ENCODE data around the gene CENPP.

The CENPP gene

DNA sequence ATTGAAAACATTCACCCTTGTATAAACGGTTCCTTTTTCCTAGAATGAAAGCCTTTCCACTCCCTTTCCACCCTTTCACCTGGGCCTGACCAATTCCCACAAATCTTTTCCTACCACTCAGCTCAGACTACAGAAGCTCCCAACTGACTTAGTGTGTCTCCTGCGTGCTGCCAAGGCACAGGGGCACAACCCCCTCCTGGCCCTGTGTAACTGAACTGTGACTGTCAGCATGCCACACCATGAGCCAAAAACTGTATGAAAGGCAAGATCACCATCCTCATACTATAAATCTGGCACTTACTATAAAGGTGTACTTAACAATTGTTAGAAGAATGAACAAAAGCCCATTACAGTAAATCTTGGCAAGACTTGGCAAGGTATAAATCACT, 12.1 kb upstream of the CENPP start:
- DNase-seq (no peak), ATAC-seq (no peak)

DNA sequence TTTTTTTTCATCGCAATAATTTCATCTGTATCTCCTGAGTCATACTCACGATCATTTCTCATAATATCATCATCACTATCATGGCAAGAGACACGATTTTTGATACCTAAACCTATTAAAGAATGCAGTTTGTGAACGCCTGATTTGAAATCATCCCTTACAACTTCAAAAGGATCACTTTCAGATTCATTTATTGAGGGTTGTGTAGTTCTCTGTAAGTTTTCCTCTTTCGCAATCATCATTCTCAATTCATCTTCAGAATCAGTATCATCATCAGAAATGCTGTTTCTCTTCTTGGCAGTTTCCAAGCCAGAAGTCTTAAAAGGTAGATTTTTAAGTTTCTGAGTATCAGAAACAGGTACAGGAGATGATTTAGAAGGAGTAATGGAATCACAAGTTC, 10.3 kb upstream of the CENPP start:
- no peak for DNase-seq
- no peak for ATAC-seq

DNA sequence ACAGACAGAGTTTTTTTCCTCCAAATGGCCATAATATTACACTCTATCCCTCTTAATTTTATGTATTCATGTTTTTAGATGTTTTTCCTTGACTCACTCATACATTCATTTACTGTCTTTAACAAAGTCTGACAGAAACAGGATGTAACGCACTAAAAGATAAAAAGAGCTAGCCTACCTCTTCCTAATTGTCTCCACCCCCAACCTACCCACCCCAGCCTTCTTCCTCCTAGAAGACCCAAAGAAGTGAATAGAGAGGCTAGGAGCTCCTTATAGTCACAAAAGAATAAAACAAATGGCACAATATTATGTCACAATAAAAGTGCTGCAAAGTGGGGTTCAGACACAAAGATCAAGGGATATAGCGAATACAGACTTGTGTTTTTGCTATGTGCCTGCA, 1.3 kb upstream of the CENPP start:
- DNase-seq (no peak), ATAC-seq (no peak)

DNA sequence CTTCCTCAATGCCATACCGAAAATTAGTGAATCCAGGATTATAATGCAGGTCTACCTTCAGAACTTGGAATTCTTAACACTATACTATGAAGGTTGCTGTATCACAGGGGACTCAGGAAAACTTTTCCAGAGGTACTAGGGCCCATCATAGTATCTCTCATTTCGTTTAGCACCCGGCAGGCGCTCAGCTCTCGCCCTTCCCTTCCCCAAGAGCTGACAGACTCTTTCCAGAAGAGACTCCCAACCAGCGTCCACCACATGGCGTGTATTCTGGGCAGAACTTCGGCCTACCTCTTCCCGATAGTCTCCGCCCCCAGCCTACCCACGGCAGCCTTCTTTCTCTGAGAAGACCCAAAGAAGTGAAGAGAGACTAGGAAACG, 874 bp upstream of the CENPP start:
- peak; percentile 37 for ATAC-seq
- no peak for DNase-seq

DNA sequence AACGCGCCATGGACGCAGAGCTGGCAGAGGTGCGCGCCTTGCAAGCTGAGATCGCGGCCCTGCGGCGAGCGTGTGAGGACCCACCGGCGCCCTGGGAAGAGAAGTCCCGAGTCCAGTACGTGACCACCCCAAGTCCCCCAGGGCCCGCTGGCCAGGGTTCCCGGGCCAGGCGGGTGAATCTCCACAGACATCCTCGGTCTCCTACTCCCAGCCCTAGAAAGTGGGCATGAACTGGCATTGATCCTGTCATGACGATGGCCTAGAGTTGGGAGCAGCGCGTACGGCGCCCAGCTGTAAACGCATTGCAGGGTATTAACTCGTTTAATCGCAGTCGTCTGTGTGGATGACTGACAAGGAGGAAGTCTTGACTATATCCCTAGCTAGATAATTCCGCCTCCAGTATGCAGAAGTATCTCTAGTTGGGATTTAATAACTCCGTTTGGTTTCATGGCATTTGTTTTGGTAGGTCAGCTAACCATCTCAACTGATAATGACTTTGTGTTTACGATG, 293 bp downstream of the CENPP start:
- ATAC-seq (peak; percentile 2), DNase-seq (no peak)

DNA sequence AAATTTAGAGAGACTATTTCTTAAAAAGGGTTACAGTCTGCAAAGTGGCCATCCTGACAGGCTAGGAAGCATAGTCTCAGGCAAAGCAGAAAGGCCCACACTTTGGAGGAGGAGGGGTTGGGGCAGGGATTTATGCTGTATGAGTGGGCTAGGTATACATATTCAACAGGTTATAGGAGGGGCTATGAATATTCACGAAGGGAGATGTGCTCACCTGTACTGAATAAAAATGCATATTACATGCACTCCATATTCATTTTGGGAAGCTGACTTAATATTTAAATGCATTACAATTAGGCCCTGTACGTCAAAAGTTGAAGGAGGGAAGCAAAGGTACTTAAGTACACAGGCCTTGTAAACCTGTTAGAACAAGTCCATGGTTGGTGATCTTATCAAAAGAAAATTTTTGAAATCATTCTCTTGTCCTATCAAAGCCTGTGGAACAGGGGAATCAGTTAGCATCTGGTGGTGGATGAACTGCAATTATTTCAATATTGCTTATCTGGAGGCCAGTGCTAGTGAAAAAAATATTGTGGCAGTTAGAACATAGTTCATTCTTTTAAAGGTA, 1.6 kb downstream of the CENPP start:
- ATAC-seq (no peak), DNase-seq (no peak)

DNA sequence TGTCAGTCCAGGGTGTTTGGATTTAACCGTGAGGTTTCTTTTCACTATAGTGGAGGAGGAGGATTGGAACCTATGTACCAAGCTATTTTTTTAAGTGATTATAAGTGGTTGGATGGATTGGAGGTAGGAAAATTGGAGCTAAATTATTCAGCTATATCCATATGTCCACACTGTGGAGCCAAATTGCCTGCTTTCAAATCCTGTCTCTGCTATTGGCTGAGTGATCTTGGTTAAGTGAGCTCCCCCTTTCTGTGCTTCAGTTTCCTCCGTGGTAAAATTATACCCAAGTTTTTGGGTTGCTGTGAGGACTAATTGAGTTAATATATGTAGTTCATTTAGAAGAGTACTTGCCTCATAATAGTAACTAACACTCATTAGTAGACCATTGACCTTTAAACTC, 2.5 kb downstream of the CENPP start:
- DNase-seq (no peak), ATAC-seq (no peak)

DNA sequence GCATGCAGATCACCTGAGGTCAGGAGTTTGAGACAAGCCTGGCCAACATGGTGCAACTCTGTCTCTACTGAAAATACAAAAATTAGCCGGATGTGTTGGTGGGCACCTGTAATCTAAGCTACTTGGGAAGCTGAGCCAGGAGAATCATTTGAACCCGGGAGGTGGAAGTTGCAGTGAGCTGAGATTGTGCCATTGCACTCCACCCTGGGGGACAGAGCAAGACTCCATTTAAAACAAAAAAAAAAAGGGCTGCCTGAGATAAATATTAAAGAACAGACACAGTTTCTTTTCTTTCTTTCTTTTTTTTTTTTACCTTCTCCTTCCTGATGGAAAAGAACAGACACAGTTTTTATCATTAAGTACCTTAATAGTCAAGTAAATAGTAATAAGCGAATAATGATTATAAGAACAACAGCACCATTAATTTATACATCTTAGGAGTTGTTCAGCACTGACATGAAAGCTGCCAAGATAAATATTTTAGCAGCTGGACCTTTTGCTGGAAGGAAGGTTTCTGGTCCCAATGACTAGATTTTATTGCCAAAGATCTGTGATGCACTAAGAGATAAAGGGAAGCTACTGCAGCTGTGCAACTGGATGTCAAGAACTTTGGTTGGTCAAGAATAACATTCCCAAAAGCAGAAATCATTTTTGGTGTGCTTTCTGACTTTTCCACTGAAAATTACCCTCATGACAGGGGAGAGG, 7.0 kb downstream of the CENPP start:
- no peak for ATAC-seq

DNA sequence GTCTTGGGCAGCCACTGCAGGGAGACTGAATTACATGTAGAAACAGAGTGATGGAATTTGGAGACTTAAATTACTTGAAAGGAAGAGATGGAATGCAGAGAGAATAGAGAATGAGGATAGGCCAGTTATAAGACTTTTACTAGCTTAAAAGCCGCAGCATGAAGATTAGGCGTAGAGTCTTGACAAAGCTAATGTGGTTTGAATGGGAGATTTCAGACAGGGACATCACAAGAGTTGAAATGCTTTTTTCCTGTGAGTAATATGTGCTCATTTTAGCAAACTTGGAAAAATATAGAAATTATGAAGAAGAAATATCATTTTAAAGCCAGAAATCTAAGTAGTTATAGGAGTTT, 7.5 kb downstream of the CENPP start:
- ATAC-seq (no peak), DNase-seq (no peak)

More for the DNA sequence above, 7.0 kb downstream of the CENPP start:
- no peak for DNase-seq

DNA sequence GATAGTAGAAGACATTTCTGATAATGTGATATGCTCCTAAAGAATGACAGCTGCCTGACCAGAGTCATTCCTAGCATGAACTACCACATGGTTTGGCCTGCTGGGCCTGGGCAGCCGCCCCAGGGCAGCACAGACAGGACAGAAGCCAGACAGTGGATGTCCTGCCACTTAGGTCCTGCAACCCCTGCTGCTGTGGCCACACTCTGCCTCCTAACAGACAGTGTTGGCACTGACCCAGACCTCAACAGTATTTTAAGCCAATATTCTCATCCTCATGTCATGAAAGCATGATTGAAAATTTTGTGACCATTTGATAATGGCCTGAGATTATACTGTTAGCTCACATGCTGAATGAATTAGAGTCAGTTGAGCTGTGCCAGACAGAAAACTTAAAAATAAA, 15.8 kb downstream of the CENPP start:
- ATAC-seq (no peak), DNase-seq (no peak)

DNA sequence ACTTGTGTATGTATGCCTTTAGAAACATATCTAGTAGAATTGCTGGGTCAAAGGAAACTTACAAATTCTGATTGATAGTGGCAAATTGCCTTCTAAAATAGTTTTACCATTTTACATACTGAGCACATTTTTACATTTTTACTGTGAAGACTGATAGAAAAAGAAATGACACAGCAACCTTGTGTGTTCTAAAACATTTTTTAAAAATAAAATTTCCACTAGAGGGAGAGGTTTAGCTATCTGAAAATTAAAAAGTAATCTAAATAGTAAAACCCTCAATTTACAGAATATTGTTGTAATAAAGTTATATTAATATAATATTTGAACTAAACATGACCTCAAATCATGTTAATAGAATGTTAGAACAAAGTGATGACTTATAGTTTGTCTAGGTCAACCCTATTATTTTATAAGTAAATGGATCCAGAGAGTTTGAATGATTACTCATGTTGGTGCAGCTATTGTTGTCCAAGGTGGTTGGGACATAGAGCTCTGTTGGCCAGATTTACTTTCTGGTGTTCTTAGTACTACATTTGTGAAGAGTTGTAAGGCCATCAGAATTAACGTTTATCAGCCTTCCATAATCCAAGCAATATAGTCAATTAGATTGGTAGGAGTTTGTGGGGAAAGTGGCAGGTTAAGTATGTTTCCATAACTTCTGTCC, 17.2 kb downstream of the CENPP start:
- ATAC-seq (no peak), DNase-seq (no peak)

DNA sequence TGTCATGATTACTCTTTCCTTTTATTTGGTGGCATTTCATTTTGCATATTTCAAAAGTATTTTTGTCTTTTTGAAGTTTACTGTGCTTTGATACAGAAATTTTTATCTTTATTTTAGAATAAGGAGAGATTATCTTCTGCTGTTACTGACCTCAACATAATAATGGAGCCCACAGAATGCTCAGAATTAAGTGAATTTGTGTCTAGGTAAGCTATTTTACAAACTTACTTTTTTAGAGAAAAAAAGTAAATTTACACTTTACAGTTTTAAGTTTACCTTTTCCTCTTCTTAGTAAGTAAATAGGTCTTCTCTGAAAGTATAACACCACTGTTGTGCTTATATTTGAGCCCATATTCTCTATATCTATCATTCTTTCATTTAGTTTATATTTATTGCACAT, 19.8 kb downstream of the CENPP start:
- no peak for ATAC-seq
- DNase-seq, result no peak

DNA sequence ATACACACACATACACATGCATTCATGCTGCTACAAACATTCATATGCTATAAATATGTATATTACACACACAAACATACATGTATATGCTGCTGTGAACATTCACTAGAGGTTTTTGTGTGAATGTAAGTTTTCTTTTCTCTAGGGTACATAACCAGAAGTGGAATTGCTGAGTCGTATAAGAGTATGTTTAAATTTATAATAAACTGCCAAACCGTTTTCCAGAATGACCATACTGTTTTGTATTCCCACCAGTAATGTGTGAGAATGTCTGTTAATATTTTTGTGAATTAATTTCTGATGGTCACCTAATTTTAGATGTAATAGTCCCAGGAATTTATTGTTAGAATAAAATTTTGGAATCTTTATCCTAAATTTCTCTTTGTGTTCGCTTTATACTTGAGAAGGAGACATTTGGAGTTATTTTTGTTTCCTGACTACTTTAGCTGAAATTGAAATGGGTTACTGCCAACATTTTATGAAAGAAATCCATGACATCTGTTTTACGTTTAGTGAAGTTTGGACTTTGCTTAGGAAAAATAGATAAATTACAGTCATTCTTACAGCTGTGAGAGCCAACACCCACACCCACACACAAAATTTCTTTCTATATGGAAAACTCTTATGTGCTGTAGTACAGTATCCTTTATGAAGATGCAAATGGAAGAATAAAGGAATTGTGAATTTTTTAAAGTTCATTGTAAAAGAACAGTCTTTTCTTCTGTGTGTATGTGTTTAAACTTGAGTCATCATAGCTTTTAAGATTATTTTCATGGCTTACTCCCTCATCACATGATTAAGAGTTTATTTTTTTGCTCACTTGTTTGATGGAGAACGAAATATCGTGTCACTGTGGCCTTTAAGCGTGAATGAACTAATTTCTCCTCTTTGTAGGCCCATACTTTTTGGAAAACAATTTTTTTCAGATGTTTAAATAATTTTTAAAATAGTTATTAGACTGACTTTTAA, 24.3 kb downstream of the CENPP start:
- DNase-seq (no peak), ATAC-seq (no peak)

DNA sequence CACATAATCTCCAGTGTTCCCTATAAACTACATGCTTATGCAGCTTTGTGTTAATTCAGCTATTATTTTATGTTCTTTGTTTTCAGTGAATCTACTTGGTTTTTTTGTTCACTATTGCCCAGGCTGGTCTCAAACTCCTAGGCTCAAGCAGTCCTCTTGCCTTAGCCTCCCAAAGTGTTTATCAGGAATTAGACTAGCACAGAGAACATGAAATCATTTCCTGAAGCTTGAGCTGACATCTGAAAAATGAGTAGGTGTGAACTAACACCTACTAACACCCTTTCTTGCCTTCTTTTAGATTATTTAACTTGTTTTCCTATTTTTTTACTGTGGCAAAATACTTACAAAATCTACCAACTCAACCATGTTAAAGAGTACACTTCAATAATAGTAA, 25.0 kb downstream of the CENPP start:
- DNase-seq (no peak), ATAC-seq (no peak)

DNA sequence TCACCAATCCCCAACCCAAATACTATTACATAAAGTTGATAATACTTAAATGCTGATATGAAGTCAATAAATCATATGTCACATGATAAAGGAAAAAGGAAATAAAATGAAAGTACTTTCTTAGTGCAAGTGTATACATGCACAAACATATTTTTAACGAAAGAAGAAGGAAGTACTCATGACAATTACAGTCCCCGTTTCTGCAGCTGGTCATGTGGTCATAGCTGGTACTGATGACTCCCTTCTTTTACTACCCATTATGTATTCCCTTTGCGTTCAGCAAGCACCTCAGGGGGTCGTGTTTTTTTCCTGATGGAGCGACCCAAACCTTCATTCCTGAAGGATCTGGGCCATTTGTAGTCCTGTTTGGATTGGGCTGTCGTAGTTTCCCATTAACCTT, 27.3 kb downstream of the CENPP start:
- no peak for DNase-seq
- ATAC-seq, result no peak

DNA sequence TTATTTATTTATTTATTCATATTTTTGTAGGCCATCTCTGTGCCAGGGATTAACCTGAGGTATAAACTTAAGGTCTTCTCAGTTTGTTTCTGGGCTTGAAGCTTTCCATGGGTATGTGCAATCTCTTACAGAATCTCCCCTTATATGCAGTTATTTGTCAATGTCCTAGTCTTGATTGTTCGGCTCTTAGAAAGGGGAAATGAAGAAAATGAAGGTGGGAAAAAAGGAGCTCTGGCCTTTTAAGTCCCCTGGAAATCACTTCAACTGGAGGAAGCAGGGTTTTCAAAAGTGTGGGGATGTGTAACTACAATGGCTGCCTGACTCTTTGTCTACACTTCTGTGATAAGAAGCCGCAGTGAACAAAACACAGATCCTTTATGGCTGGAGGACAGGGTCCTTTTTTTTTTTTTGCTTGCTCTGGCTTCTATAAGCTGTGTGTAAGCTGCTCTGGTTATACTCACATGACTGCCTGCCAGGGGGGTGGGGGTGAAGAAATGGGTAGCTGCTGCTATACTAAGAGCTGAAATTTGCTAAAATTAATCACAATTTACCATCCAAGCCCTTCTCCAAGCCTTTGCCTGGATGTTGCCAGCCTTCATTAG, 33.7 kb downstream of the CENPP start:
- no peak for DNase-seq
- ATAC-seq, result no peak

DNA sequence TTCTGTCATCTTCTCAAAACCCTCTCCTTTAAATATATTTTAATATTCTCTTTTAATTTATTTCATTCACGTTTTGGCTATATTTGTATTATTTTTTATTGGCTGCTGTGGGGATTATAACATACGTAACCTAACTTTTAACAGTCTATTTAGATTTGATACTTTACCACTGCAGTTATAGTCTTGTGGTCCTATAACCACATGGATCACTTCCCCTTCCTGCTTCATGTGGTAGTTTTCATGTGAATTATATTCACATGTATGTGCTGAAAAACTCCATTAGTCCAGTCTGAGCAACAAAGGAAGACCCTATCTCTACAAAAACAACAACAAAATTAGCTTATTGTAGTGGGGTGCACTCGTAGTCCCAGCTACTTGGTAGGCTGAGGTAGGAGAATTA, 34.3 kb downstream of the CENPP start:
- DNase-seq (no peak), ATAC-seq (no peak)

DNA sequence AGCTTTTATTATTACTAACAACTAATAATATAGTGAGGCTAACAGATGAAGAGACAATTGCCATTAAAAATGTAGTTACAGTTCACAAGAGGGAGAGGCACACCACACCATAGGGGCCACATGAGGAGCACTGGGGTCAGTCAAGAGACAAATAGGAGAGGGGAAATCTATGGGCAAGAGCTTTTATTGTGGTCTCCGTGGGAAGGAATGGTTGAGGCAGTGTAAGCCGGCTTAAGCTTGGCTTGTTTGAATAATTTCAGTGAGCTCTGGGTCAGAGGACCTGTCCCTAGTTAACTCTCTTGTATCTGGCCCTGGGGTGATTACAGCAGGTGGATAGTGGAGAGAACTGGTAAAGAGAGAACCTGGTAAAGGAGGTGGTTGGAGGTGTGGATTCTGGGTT, 43.3 kb downstream of the CENPP start:
- ATAC-seq (no peak), DNase-seq (no peak)

DNA sequence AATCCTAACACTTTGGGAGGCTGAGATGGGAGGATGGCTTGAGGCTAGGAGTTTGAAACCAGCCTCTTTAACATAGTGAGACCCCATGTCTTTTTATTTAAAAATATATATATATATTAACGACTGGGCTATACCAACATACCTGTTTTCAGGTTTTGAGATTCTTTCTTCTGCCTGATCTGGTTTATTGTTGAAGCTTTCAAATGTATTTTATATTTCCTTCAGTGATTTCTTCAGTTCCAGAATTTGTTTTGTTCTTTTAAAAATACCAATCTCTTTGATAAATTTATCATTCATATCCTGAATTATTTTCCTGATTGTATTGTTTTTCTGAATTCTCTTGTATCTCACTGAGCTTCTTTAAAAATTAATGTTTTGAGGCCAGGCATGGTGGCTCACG, 47.4 kb downstream of the CENPP start:
- no peak for ATAC-seq
- no peak for DNase-seq

DNA sequence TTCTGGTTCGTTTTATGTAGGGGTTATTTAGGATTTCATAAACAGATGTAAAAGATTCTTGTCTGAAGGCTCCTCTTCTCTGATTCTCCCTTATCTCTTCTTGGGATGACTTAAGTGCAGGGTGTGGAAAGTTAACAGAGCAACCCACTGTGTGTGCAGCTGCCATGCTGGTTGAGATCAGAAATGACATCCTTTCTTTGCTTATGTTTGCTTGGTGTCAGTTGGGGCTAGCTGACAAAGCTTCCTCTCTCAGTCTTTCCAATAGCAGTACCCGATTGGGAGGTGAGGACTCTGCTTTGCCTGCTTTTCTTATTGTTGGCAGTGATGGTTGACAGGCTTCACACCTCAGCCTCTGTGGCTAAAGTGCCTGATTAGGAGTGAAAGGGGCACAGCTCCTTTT, 52.1 kb downstream of the CENPP start:
- no peak for DNase-seq
- ATAC-seq, result no peak

DNA sequence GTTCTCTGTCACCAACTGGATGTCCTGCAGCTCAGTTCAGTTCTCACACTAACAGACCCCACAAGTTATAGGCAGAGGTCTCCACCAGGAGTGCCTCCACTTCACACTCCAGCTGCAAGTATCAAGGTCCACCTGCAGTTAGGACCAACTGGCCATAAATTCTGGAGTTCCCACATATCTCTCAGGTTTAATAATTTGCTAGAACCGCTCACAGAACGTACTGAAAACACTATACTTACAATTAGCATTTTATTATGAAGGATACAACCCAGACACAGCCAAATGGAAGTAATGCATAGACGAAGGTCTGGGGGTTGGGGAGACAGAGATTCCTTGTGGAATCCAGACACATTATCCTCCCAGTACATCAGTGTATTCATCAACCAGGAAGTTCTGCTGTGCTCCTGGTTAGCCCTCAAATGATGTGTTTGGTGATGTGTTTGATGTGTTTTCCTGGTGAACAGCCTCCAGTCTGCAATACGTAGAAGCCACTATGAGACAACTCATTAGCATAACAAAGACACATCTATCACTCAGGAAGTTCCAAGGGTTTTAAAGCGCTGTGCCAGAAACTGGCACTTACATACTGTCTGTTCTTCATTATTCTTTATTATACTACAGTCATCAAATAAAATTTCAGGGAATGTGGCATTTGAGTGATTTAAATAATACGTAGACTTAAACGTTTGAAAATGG, 53.3 kb downstream of the CENPP start:
- no peak for DNase-seq

DNA sequence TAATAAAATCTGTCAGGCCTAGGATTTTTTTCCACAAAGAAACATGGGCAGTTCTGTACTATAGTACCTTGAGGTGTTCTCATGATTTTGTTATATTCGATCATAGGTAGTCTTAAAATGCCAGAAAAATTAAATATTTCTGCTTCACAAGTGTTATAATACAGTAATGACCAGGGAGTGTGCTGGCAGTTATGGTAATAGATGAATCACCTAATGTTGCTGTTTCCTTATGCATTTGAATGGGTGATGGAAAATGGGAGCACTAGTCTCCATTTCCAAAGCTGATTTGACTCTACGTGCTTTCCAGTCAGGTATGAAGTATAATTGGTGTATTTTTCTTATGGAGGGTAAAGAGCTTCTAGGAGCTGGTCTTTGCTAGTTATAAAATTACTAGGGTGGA, 54.9 kb downstream of the CENPP start:
- ATAC-seq (no peak), DNase-seq (no peak)

More for the DNA sequence above, 53.3 kb downstream of the CENPP start:
- ATAC-seq, result no peak
